GM12865 (cell line): ENCODE data around the gene NSD1.

Experiments
- DNase-seq: peaks from one replicate; pipeline ENCODE4 v3.0.0; 2010; ENCODE audit warnings: low read depth
- H3K4me3 ChIP-seq: 2 replicates; pipeline ENCODE4 v1.5.1; 2011; ENCODE audit warnings: mild to moderate bottlenecking, low read depth, low read length, control low read depth
- TF ChIP-seq, protein P1 (sequence below): IDR thresholded peaks from 2 replicates; pipeline ENCODE4 v1.5.1; 2011; ENCODE audit warnings: low read length, control low read depth, low read depth, inconsistent platforms; ENCODE audit not compliant: insufficient read depth; ENCODE audit errors: missing control alignments

NSD1 gene

DNA sequence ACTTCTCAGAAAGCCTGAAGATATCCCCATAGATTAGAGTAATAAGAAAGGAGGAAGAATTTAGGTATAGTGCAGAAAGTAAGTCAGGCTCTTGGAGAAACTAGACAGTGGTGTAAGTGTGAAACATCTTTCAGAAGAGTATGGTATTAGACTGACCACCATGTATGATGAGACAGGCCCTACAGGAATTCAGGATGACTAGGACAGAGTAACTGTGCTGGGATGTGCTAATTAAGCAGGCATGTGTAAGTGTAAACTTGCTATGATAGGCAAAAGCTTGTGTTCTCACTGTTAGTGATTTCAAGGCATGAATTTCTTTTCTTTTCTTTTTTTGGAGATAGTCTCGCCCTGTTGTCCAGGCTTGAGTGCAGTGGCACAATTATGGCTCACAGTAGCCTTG lies 99.2 kb downstream of the NSD1 start:
- no peak overlapping the region for H3K4me3 ChIP-seq
- TF ChIP-seq, protein P1, sequence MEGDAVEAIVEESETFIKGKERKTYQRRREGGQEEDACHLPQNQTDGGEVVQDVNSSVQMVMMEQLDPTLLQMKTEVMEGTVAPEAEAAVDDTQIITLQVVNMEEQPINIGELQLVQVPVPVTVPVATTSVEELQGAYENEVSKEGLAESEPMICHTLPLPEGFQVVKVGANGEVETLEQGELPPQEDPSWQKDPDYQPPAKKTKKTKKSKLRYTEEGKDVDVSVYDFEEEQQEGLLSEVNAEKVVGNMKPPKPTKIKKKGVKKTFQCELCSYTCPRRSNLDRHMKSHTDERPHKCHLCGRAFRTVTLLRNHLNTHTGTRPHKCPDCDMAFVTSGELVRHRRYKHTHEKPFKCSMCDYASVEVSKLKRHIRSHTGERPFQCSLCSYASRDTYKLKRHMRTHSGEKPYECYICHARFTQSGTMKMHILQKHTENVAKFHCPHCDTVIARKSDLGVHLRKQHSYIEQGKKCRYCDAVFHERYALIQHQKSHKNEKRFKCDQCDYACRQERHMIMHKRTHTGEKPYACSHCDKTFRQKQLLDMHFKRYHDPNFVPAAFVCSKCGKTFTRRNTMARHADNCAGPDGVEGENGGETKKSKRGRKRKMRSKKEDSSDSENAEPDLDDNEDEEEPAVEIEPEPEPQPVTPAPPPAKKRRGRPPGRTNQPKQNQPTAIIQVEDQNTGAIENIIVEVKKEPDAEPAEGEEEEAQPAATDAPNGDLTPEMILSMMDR, result no peak
- no peak for DNase-seq

DNA sequence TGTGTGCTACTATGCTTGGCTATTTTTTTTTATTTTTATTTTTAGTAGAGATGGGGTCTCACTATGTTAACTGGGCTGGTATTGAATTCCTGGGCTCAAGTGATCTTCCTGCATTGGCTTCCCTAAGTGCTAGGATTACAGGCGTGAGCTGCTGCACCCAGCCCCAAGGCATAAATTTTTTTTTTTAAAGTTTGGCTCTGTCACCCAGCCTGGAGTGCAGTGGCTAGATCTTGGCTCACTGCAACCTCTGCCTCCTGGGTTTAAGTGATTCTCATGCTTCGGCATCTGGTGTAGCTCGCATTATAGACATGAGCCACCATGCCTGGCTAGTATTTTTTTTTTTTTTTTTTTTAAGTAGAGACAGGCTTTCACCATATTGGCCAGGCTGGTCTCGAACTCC lies 99.6 kb downstream of the NSD1 start:
- no peak overlapping the region for H3K4me3 ChIP-seq
- TF ChIP-seq, protein P1, result no peak
- DNase-seq, result no peak

DNA sequence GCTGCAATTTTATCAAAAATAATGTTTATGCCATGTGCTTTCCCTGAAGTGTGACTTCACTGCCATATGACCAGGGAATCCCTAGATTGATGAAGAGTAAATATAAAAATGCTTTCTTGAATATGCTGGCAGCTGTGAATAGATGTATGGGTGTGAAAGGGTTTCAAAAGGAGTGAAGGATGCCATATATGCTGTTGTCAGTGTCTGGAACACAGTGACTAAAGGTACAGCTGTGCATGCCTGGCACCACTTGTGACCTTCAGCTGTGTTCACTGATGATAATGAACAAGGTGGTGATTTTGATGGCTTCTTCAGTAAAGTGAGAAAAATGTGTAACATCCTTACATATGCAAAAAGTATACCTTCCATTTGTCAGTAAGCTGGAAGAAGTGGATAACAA lies 100.2 kb downstream of the NSD1 start:
- TF ChIP-seq, protein P1, result no peak
- DNase-seq, result no peak
- no peak overlapping the region for H3K4me3 ChIP-seq

DNA sequence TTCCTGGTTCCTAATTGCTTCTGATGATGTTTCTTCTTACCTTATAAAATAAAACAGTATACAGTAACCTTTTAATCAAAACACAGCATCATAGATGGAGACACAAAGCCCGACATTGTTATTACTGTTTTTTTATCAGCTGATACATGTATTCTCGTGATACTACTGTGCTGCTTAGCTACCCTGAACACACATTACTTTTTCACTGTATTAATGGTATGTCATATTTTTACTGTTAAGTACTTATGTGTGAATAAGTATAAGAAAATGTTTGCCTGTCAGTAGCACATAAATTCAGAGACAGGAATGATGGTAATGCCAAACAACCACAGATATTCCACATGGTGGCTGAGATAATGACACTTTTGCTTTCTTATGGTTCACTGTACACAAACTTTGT lies 101.3 kb downstream of the NSD1 start:
- TF ChIP-seq, protein P1, result no peak
- H3K4me3 ChIP-seq, result no peak overlapping the region
- DNase-seq, result no peak

DNA sequence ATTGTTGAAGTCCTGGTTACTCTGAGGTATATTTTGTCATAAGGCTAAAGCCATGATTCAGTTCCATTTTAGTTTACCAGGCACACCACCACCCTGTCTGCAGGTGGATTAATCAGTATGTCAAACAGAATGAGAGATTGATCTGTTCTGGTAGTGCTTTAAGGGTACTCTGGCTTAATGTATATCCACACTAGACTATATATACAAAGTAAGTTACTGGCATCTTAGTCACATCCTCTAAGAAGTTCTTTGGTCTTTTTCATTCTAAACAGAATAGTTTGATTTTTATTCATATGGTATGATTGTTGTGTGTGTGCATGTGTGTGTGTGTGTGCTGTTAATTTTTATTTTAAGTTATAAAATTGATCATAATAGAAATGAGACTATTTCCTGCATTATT lies 108.2 kb downstream of the NSD1 start:
- TF ChIP-seq, protein P1, result no peak
- H3K4me3 ChIP-seq, result no peak overlapping the region
- DNase-seq, result no peak

DNA sequence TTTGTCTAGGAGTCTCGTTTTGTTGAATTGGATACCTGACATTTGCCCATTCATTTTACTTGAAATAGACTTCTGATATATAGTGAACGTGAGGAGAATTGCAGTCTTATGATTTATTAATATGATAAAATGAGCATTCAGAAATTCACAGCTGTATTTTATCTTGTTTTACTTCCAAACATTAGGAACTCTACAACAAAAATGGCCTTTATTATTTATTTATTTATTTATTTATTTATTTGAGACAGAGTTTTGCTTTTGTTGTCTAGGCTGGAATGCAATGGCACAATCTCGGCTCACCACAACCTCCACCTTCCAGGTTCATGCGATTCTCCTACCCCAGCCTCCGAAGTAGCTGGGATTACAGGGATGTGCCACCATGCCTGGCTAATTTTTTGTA lies 108.7 kb downstream of the NSD1 start:
- TF ChIP-seq, protein P1, result no peak

DNA sequence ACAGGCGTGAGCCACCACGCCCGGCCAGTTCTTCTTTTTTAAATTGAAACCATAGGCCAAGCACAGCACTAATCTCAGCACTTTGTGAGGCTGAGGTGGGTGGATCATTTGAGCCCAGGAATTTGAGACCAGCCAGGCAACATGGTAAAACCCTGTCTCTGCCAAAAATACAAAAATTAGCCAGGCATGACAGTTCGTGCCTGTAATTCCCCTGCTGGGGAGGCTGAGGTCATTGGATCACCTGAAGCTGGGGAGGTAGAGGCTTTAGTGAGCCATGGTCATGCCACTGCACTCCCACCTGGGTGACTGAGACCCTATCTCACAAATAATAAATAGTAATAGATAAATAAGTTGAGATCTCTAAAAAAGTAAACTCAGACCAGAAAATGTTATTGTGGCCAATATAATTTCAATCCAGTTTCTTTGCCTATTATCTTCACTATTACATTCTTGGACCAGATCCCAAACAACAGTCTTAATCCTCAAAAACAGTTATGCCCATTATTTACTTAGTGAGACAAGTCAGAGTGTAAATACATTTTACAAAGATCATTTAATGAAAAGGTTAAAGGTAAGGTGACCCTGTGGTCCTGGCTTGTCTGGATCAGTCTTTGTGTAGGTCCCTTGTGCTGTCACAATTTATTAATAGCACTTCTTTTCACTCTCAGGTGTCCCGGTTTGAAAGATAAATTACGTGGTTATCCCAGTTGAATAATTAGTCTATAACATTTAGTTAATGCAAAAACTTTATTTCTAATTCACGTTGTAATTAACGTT lies 116.4 kb downstream of the NSD1 start:
- no peak overlapping the region for H3K4me3 ChIP-seq
- no peak for DNase-seq
- TF ChIP-seq, protein P1, result no peak

More for the DNA sequence above, 108.7 kb downstream of the NSD1 start:
- DNase-seq, result no peak
- H3K4me3 ChIP-seq, result no peak overlapping the region
